HepG2 (cell line): ENCODE data around the gene KLRK1. TPM values are rescaled to one million over a fixed set of nuclear protein-coding genes. Genes with fewer than 3 reads are reported as not detected.

Source experiments
- ATAC-seq: fragments of 200-7000 bp; cut with Tn5 transposase; 3 replicates; pipeline ENCODE4 v1.9.1; 2020; ENCODE audit warnings: mild to moderate bottlenecking, moderate library complexity
- BruUV-seq: library from RNA; stranded (reverse); fragments of 400-500 nt; replicated peaks from 2 replicates; lab custom pipeline; 2021; lab: Mats Ljungman, UMichigan
- CTCF ChIA-PET: fragments of 300-600 bp; formaldehyde crosslinking; extraction: SDS; loops from one replicate; lab custom pipeline; 2021; ENCODE audit warnings: low total read pairs, inconsistent platforms, low intra/inter-chr PET ratio; lab: Yijun Ruan, JAX
- POLR2A ChIA-PET: fragments of 350-600 bp; sonication (Branson Sonifier 250); formaldehyde crosslinking; loops from one replicate; lab custom pipeline; 2020; ENCODE audit warnings: antibody characterized with exemption, inconsistent platforms; lab: Yijun Ruan, JAX
- DNase-seq: peaks from one replicate; pipeline ENCODE4 v3.0.0-alpha.2; 2015; ENCODE audit warnings: low spot score
- FAIRE-seq: peaks from 3 replicates; lab custom pipeline; 2011; peaks lifted over from hg19 to GRCh38; lab: Jason Lieb, UNC
- H2AFZ ChIP-seq: one replicate; pipeline ENCODE4 v1.6.1; 2011; ENCODE audit warnings: low read length, inconsistent platforms
- H3K27ac ChIP-seq: fragments of 300-600 bp; 3 replicates; pipeline ENCODE4 v1.8.0; 2011; ENCODE audit warnings: mixed run types, mild to moderate bottlenecking, mixed read lengths, low read length, inconsistent platforms; ENCODE audit not compliant: insufficient read depth; ENCODE audit errors: extremely low read length
- H3K27me3 ChIP-seq, 2 experiments: fragments of 200-600 bp in 1 of 2; 2 replicates in 1 of 2; 3 replicates in 1 of 2; pipeline versions ENCODE4 v1.6.0 to v1.8.0; 2011; ENCODE audit warnings: low read length in 2 of 2, mild to moderate bottlenecking in 2 of 2, moderate library complexity in 2 of 2, inconsistent platforms in 1 of 2; ENCODE audit not compliant: insufficient read depth in 2 of 2, control insufficient read depth in 1 of 2
- H3K36me3 ChIP-seq, 2 experiments: fragments of 200-600 bp in 1 of 2; replicated peaks in 1 of 2; 2 replicates in 1 of 2; 3 replicates in 1 of 2; pipeline versions ENCODE4 v1.5.1 to v1.8.0; 2011; ENCODE audit warnings: low read length in 2 of 2, inconsistent platforms in 1 of 2; ENCODE audit not compliant: insufficient read depth in 2 of 2, control insufficient read depth in 1 of 2
- H3K4me1 ChIP-seq: 2 replicates; pipeline ENCODE4 v1.5.1; 2012; ENCODE audit warnings: low read length, inconsistent platforms; ENCODE audit not compliant: insufficient read depth
- H3K4me2 ChIP-seq: 2 replicates; pipeline ENCODE4 v1.6.0; 2011; ENCODE audit warnings: low read depth, low read length, inconsistent platforms
- H3K4me3 ChIP-seq, 3 experiments: fragments of 200-600 bp in 1 of 3; sonication (generic), shearing (Covaris generic) in 1 of 3; replicated peaks in 1 of 3; 2 replicates each; pipeline ENCODE4 v1.5.1; 2011 to 2016; ENCODE audit warnings: low read length in 3 of 3, inconsistent platforms in 2 of 3, low read depth in 2 of 3, mild to moderate bottlenecking in 2 of 3, control low read depth in 1 of 3, mixed read lengths in 1 of 3; ENCODE audit not compliant: insufficient read depth in 1 of 3
- H3K79me2 ChIP-seq: one replicate; pipeline ENCODE4 v1.6.1; 2011; ENCODE audit warnings: low read length, inconsistent platforms; ENCODE audit not compliant: insufficient read depth
- H3K9ac ChIP-seq: 2 replicates; pipeline ENCODE4 v1.6.0; 2011; ENCODE audit warnings: mild to moderate bottlenecking, low read depth, low read length, inconsistent platforms; ENCODE audit not compliant: insufficient read depth
- H3K9me3 ChIP-seq: 2 replicates; pipeline ENCODE4 v1.5.1; 2012; ENCODE audit warnings: mild to moderate bottlenecking, low read length
- H4K20me1 ChIP-seq: 2 replicates; pipeline ENCODE4 v1.6.0; 2011; ENCODE audit warnings: inconsistent platforms, mild to moderate bottlenecking, low read length, moderate library complexity; ENCODE audit not compliant: insufficient read depth
- RELA ChIP-seq: sonication (generic); formaldehyde crosslinking; IDR thresholded peaks from 2 replicates; pipeline ENCODE4 v1.4.0; 2020; ENCODE audit warnings: missing genetic modification reagents
- RORA ChIP-seq: sonication (generic); formaldehyde crosslinking; IDR thresholded peaks from 2 replicates; pipeline ENCODE4 v1.5.0; 2020; ENCODE audit warnings: mild to moderate bottlenecking, missing genetic modification reagents, moderate library complexity
- ZNF180 ChIP-seq: sonication (generic); formaldehyde crosslinking; IDR thresholded peaks from 2 replicates; pipeline ENCODE4 v1.4.0; 2020; ENCODE audit warnings: low read depth, missing genetic modification reagents, borderline replicate concordance
- ZNF225 ChIP-seq: sonication (generic); formaldehyde crosslinking; IDR thresholded peaks from 2 replicates; pipeline ENCODE4 v1.4.0; 2020; ENCODE audit warnings: mild to moderate bottlenecking, missing genetic modification reagents
- ZNF350 ChIP-seq: sonication (generic); formaldehyde crosslinking; IDR thresholded peaks from 2 replicates; pipeline ENCODE4 v1.4.0; 2020; ENCODE audit warnings: mild to moderate bottlenecking, low read depth, missing genetic modification reagents, borderline replicate concordance
- WGBS: methylation state at CpG from one replicate; pipeline ENCODE4 v1.1.6; 2017; ENCODE audit warnings: low lambda C conversion rate; 5-methylcytosine and 5-hydroxymethylcytosine counted together
- in situ Hi-C: cut with HindIII; loops from 2 replicates; pipeline ENCODE4 v1.10.0; 2017; ENCODE audit warnings: low pct_unique_long_range_greater_than_20kb; ENCODE audit not compliant: extremely low pct_ligation_motif_present
- intact Hi-C: fragments of 100-400 bp; cut with micrococcal nuclease; formaldehyde crosslinking; loops from one replicate; pipeline ENCODE4 v1.10.0; 2022; ENCODE audit not compliant: unreplicated experiment
- polyA plus RNA-seq, 8 experiments: library from polyadenylated mRNA; depleted of rRNA in 3 of 8; stranded (reverse) in 7 of 8; unstranded in 1 of 8; fragments of >200 nt; fragmentation: Illumina TruSeq in 4 of 8; extraction: Trizol in 4 of 8; gene quantifications; 2 replicates each; pipeline versions ENCODE4 v1.2.1 to v1.2.3, GENCODE V29; 2011 to 2016; ENCODE audit warnings: low read depth in 4 of 8, missing spikeins in 1 of 8, mixed read lengths in 1 of 8; ENCODE audit not compliant: insufficient read depth in 1 of 8
- total RNA-seq, 5 experiments: library from RNA; depleted of rRNA; stranded (reverse); fragments of >200 nt; fragmentation: Illumina TruSeq; extraction: Trizol; gene quantifications; 2 replicates each; pipeline ENCODE4 v1.2.3, GENCODE V29; 2016; ENCODE audit warnings: low read depth in 1 of 5
- TF ChIP-seq, protein P1 (sequence below): sonication (generic); formaldehyde crosslinking; IDR thresholded peaks from 2 replicates; pipeline ENCODE4 v1.4.0; 2020; ENCODE audit warnings: missing genetic modification reagents
- TF ChIP-seq, protein P2 (sequence below): sonication (generic); formaldehyde crosslinking; IDR thresholded peaks from 2 replicates; pipeline ENCODE4 v1.8.1; 2023; ENCODE audit warnings: missing genetic modification reagents, inconsistent platforms, borderline replicate concordance

Gene KLRK1
- total and polyA plus RNA-seq, 2 of the 13 experiments (the other 11 are each of a cell fraction or from before 2014, with no cell fraction given), result not detected

DNA sequence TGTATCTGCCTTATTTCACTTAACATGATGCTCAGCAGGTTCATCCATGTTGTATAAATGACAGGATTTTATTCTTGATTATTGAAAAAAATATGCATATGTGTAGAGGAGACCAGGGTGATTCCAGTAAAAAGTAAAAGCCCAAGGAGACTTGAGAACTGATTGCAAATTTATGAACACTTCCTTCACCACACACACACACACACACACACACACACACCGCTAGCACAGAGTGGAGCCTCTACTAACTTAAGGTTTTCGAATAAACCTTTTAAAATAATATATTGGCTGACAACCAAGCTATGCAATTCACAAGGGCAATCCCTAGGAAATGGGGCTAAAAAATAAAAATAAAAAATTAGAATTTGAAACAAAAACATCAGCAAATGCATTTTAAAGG is 8.3 kb upstream of the KLRK1 start:
- no peak for FAIRE-seq
- H3K9ac ChIP-seq, result no peak overlapping the region
- ATAC-seq, result no peak
- no peaks in the 10 kb centered on the region for H3K27me3 ChIP-seq
- in situ Hi-C loops, result no loop called here
- H3K4me2 ChIP-seq, result no peak overlapping the region
- H3K79me2 ChIP-seq, result no peaks in the 10 kb centered on the region
- POLR2A ChIA-PET, result no interaction called here
- no peak overlapping the region for H2AFZ ChIP-seq
- no peaks in the 10 kb centered on the region for H3K9me3 ChIP-seq
- no peak overlapping the region for H3K27ac ChIP-seq
- 50% methylated on average over 2 of the region's 2 CpGs for WGBS
- peaks cover 19% of the 10 kb centered on the region for H3K4me1 ChIP-seq
- no peak for TF ChIP-seq ZNF350
- no peak for TF ChIP-seq ZNF180
- TF ChIP-seq, protein P1, sequence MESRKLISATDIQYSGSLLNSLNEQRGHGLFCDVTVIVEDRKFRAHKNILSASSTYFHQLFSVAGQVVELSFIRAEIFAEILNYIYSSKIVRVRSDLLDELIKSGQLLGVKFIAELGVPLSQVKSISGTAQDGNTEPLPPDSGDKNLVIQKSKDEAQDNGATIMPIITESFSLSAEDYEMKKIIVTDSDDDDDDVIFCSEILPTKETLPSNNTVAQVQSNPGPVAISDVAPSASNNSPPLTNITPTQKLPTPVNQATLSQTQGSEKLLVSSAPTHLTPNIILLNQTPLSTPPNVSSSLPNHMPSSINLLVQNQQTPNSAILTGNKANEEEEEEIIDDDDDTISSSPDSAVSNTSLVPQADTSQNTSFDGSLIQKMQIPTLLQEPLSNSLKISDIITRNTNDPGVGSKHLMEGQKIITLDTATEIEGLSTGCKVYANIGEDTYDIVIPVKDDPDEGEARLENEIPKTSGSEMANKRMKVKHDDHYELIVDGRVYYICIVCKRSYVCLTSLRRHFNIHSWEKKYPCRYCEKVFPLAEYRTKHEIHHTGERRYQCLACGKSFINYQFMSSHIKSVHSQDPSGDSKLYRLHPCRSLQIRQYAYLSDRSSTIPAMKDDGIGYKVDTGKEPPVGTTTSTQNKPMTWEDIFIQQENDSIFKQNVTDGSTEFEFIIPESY (CRISPR knock-in tag), result no peak
- TF ChIP-seq RELA (CRISPR knock-in tag), result no peak
- no peak for TF ChIP-seq RORA (CRISPR knock-in tag)
- TF ChIP-seq ZNF225 (CRISPR knock-in tag), result no peak
- TF ChIP-seq, protein P2, sequence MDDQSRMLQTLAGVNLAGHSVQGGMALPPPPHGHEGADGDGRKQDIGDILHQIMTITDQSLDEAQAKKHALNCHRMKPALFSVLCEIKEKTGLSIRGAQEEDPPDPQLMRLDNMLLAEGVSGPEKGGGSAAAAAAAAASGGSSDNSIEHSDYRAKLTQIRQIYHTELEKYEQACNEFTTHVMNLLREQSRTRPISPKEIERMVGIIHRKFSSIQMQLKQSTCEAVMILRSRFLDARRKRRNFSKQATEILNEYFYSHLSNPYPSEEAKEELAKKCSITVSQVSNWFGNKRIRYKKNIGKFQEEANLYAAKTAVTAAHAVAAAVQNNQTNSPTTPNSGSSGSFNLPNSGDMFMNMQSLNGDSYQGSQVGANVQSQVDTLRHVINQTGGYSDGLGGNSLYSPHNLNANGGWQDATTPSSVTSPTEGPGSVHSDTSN (CRISPR knock-in tag), result no peak
- TF ChIP-seq, all 625 proteins: peak for 0
- H3K36me3 ChIP-seq, result no peaks in the 10 kb centered on the region
- no peak for DNase-seq
- no peaks in the 10 kb centered on the region for H4K20me1 ChIP-seq
- no TSS peak for BruUV-seq
- intact Hi-C loops, result no loop called here
- no peak overlapping the region for H3K4me3 ChIP-seq
- CTCF ChIA-PET, result no interaction called here
